ENCODE results near the gene CRYL1. TPM values are rescaled to one million over a fixed set of nuclear protein-coding genes. Genes with fewer than 3 reads are reported as not detected.

Gene CRYL1
- total and polyA plus RNA-seq, 2 of the 13 experiments (the other 11 are each of a cell fraction or from before 2014, with no cell fraction given): 57.2 to 115 TPM

DNA sequence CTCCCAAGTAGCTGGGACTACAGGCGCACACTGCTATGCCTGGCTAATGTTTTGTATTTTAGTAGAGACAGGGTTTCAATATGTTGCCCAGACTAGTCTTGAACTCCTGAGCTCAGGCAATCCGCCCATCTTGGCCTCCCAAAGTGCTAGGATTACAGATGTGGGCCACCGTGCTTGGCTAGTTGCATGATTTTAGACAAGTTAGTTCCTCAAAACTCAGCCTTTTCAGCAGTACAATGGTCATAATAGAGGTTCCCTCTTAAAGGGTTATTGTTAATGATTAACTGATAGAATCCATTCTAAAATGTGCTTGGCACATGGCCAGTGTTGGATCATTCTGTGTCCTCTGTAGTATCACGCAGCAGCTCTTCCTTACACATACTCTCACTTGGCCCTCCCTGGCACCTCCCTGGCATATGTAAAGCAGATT, 21.8 kb upstream of the CRYL1 start (continued):
- TF ChIP-seq GTF3A (CRISPR knock-in tag; conservative IDR thresholded peaks at IDR 0.05) (no peak), HOXA3 (CRISPR knock-in tag; IDR thresholded peaks at IDR 0.05) (peak; percentile 63), ZNF331 (CRISPR knock-in tag; IDR thresholded peaks at IDR 0.05) (peak; percentile 52; the same call in 1 of the 2 replicates), TAF1 (CRISPR knock-in tag; IDR thresholded peaks at IDR 0.05) (peak; percentile 74; the same call in 1 of the 2 replicates), ZMYM2 (CRISPR knock-in tag; IDR thresholded peaks at IDR 0.05) (0 out of 2 replicates have a peak, but pooled peaks have one; percentile 49), ZFP37 (CRISPR knock-in tag; IDR thresholded peaks at IDR 0.05; ENCODE audit: borderline replicate concordance) (no peak), ZNF746 (CRISPR knock-in tag; IDR thresholded peaks at IDR 0.05) (no peak), SYNCRIP (IDR thresholded peaks at IDR 0.05; ENCODE audit: insufficient read depth, low read depth, low read length) (no peak), HNF4A (CRISPR knock-in tag; IDR thresholded peaks at IDR 0.05) (peak; percentile 43), POLR2G (IDR thresholded peaks at IDR 0.05; ENCODE audit: low read depth, low read length) (0 out of 2 replicates have a peak, but pooled peaks have one; percentile 30), ZNF557 (CRISPR knock-in tag; IDR thresholded peaks at IDR 0.05) (no peak), ZNF615 (CRISPR knock-in tag; IDR thresholded peaks at IDR 0.05; ENCODE audit: borderline replicate concordance) (no peak)
- TF ChIP-seq, protein P1, sequence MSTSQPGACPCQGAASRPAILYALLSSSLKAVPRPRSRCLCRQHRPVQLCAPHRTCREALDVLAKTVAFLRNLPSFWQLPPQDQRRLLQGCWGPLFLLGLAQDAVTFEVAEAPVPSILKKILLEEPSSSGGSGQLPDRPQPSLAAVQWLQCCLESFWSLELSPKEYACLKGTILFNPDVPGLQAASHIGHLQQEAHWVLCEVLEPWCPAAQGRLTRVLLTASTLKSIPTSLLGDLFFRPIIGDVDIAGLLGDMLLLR (CRISPR knock-in tag; IDR thresholded peaks at IDR 0.05): no peak
- TF ChIP-seq, protein P2, sequence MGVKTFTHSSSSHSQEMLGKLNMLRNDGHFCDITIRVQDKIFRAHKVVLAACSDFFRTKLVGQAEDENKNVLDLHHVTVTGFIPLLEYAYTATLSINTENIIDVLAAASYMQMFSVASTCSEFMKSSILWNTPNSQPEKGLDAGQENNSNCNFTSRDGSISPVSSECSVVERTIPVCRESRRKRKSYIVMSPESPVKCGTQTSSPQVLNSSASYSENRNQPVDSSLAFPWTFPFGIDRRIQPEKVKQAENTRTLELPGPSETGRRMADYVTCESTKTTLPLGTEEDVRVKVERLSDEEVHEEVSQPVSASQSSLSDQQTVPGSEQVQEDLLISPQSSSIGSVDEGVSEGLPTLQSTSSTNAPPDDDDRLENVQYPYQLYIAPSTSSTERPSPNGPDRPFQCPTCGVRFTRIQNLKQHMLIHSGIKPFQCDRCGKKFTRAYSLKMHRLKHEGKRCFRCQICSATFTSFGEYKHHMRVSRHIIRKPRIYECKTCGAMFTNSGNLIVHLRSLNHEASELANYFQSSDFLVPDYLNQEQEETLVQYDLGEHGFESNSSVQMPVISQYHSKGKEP (CRISPR knock-in tag; IDR thresholded peaks at IDR 0.05): no peak
- TF ChIP-seq, protein P3, sequence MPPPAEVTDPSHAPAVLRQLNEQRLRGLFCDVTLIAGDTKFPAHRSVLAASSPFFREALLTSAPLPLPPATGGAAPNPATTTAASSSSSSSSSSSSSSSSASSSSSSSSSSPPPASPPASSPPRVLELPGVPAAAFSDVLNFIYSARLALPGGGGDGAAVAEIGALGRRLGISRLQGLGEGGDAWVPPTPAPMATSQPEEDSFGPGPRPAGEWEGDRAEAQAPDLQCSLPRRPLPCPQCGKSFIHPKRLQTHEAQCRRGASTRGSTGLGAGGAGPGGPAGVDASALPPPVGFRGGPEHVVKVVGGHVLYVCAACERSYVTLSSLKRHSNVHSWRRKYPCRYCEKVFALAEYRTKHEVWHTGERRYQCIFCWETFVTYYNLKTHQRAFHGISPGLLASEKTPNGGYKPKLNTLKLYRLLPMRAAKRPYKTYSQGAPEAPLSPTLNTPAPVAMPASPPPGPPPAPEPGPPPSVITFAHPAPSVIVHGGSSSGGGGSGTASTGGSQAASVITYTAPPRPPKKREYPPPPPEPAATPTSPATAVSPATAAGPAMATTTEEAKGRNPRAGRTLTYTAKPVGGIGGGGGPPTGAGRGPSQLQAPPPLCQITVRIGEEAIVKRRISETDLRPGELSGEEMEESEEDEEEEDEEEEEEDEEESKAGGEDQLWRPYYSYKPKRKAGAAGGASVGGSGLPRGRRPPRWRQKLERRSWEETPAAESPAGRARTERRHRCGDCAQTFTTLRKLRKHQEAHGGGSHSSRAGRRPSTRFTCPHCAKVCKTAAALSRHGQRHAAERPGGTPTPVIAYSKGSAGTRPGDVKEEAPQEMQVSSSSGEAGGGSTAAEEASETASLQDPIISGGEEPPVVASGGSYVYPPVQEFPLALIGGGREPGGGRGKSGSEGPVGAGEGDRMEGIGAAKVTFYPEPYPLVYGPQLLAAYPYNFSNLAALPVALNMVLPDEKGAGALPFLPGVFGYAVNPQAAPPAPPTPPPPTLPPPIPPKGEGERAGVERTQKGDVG (CRISPR knock-in tag; IDR thresholded peaks at IDR 0.05; ENCODE audit: borderline replicate concordance): no peak
- TF ChIP-seq, protein P4, sequence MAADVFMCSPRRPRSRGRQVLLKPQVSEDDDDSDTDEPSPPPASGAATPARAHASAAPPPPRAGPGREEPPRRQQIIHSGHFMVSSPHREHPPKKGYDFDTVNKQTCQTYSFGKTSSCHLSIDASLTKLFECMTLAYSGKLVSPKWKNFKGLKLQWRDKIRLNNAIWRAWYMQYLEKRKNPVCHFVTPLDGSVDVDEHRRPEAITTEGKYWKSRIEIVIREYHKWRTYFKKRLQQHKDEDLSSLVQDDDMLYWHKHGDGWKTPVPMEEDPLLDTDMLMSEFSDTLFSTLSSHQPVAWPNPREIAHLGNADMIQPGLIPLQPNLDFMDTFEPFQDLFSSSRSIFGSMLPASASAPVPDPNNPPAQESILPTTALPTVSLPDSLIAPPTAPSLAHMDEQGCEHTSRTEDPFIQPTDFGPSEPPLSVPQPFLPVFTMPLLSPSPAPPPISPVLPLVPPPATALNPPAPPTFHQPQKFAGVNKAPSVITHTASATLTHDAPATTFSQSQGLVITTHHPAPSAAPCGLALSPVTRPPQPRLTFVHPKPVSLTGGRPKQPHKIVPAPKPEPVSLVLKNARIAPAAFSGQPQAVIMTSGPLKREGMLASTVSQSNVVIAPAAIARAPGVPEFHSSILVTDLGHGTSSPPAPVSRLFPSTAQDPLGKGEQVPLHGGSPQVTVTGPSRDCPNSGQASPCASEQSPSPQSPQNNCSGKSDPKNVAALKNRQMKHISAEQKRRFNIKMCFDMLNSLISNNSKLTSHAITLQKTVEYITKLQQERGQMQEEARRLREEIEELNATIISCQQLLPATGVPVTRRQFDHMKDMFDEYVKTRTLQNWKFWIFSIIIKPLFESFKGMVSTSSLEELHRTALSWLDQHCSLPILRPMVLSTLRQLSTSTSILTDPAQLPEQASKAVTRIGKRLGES (CRISPR knock-in tag; IDR thresholded peaks at IDR 0.05; ENCODE audit: borderline replicate concordance): no peak
- TF ChIP-seq, protein P5, sequence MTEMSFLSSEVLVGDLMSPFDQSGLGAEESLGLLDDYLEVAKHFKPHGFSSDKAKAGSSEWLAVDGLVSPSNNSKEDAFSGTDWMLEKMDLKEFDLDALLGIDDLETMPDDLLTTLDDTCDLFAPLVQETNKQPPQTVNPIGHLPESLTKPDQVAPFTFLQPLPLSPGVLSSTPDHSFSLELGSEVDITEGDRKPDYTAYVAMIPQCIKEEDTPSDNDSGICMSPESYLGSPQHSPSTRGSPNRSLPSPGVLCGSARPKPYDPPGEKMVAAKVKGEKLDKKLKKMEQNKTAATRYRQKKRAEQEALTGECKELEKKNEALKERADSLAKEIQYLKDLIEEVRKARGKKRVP (CRISPR knock-in tag; IDR thresholded peaks at IDR 0.05): no peak
- TF ChIP-seq, protein P6, sequence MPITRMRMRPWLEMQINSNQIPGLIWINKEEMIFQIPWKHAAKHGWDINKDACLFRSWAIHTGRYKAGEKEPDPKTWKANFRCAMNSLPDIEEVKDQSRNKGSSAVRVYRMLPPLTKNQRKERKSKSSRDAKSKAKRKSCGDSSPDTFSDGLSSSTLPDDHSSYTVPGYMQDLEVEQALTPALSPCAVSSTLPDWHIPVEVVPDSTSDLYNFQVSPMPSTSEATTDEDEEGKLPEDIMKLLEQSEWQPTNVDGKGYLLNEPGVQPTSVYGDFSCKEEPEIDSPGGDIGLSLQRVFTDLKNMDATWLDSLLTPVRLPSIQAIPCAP (CRISPR knock-in tag; IDR thresholded peaks at IDR 0.05; ENCODE audit: low read depth): no peak

Measured in HepG2 (cell line).